Ectodermal cell (in vitro differentiated cells): Measurements from ENCODE around the gene SLC4A11.
"Not testable (repeated sequence)": the region's sequence is repeated elsewhere in the genome, so short reads cannot be mapped to it uniquely, and the experiment has no call there.

Experiments used
- H3K27ac ChIP-seq: 2 replicates; pipeline ENCODE4 v1.7.0; 2013; ENCODE audit warnings: mild to moderate bottlenecking, low read depth, low read length; ENCODE audit not compliant: insufficient read depth, poor library complexity, severe bottlenecking
- H3K27me3 ChIP-seq: 2 replicates; pipeline ENCODE4 v1.7.0; 2013; ENCODE audit warnings: mild to moderate bottlenecking, low read length; ENCODE audit not compliant: insufficient read depth, control insufficient read depth, poor library complexity, severe bottlenecking
- H3K36me3 ChIP-seq: one replicate; pipeline ENCODE4 v1.7.0; 2013; ENCODE audit warnings: low read length; ENCODE audit not compliant: control insufficient read depth, insufficient read depth
- H3K4me1 ChIP-seq: one replicate; pipeline ENCODE4 v1.7.0; 2013; ENCODE audit warnings: low read length; ENCODE audit not compliant: control insufficient read depth, insufficient read depth
- H3K4me3 ChIP-seq: 2 replicates; pipeline ENCODE4 v1.7.0; 2013; ENCODE audit warnings: low read depth, low read length, control low read depth; ENCODE audit not compliant: insufficient read depth
- H3K9me3 ChIP-seq: 2 replicates; pipeline ENCODE4 v1.7.0; 2013; ENCODE audit warnings: mild to moderate bottlenecking, low read length, moderate library complexity; ENCODE audit not compliant: control insufficient read depth
- WGBS, 2 experiments: methylation state at CpG; one replicate each; pipeline ENCODE4 v1.1.7; 2013; ENCODE audit warnings: missing lambda C conversion rate in 2 of 2; 5-methylcytosine and 5-hydroxymethylcytosine counted together

SLC4A11 gene

GRCh38 chr20:3189561-3190131, 49.3 kb downstream of the SLC4A11 start:
- Histone ChIP-seq H3K27ac (no peak overlapping the region), H3K4me1 (no peaks in the 10 kb centered on the region), H3K36me3 (peaks cover 28% of the 10 kb centered on the region), H3K27me3 (no peaks in the 10 kb centered on the region), H3K9me3 (no peaks in the 10 kb centered on the region), H3K4me3 (no peak overlapping the region)
- 92 to 94% methylated on average over 4 of the region's 4 CpGs for WGBS, 2 experiments

GRCh38 chr20:3188823-3189413, 50.1 kb downstream of the SLC4A11 start:
- H3K9me3 ChIP-seq, result no peaks in the 10 kb centered on the region
- no peak overlapping the region for H3K4me3 ChIP-seq
- 90 to 97% methylated on average over 3 of the region's 3 CpGs for WGBS, 2 experiments
- H3K27ac ChIP-seq, result no peak overlapping the region
- H3K27me3 ChIP-seq, result no peaks in the 10 kb centered on the region
- no peaks in the 10 kb centered on the region for H3K4me1 ChIP-seq
- H3K36me3 ChIP-seq, result peaks cover 21% of the 10 kb centered on the region

- WGBS, 2 experiments, result 95 to 97% methylated on average over 9 of the region's 9 CpGs
- not testable (repeated sequence) for H3K9me3 ChIP-seq, H3K27me3 ChIP-seq
Measured at GRCh38 chr20:3187861-3188260, 51.1 kb downstream of the SLC4A11 start.

GRCh38 chr20:3183896-3184612, 54.9 kb downstream of the SLC4A11 start:
- Histone ChIP-seq H3K4me3 (no peak overlapping the region), H3K27me3 (no peaks in the 10 kb centered on the region)
- 95 to 100% methylated on average over 2 to 3 of the region's 3 CpGs for WGBS, 2 experiments

More at GRCh38 chr20:3187861-3188260, 51.1 kb downstream of the SLC4A11 start:
- H3K4me3 ChIP-seq, H3K4me1 ChIP-seq, H3K27ac ChIP-seq: not testable (repeated sequence)
- H3K36me3 ChIP-seq, result peaks cover 15% of the 10 kb centered on the region

GRCh38 chr20:3182429-3182828, 56.6 kb downstream of the SLC4A11 start:
- 93 to 97% methylated on average over 5 of the region's 5 CpGs for WGBS, 2 experiments
- H3K36me3 ChIP-seq, H3K27ac ChIP-seq, H3K9me3 ChIP-seq, H3K4me1 ChIP-seq, H3K4me3 ChIP-seq, H3K27me3 ChIP-seq: not testable (repeated sequence)

More at GRCh38 chr20:3183896-3184612, 54.9 kb downstream of the SLC4A11 start:
- Histone ChIP-seq H3K27ac (no peak overlapping the region), H3K9me3 (no peaks in the 10 kb centered on the region), H3K4me1 (no peaks in the 10 kb centered on the region), H3K36me3 (no peaks in the 10 kb centered on the region)

GRCh38 chr20:3181270-3181669, 57.7 kb downstream of the SLC4A11 start:
- H3K36me3 ChIP-seq, result no peaks in the 10 kb centered on the region
- no peaks in the 10 kb centered on the region for H3K27me3 ChIP-seq
- no peak overlapping the region for H3K4me3 ChIP-seq
- H3K4me1 ChIP-seq, result no peaks in the 10 kb centered on the region
- no peak overlapping the region for H3K27ac ChIP-seq
- H3K9me3 ChIP-seq, result no peaks in the 10 kb centered on the region
- WGBS, 2 experiments, result 89 to 91% methylated on average over 5 of the region's 5 CpGs

DNA sequence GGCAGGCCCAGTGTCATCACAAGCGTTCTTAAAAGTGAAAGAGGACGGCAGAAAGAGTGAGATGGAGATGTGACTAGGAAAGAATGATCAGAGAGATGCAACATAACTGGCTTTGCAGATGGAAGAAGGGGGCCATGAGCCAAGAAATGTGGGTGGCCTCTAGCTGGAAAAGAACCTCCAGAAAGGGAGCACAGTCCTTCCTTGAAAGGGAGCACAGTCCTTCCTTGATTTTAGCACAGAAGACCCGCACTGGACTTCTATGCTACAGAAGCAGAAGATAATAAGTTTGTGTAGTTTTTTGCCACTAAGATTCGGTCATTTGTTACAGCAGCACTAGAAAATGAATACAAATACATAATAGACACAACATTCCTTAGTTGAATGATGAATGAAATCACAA, 58.7 kb downstream of the SLC4A11 start:
- no peak overlapping the region for H3K4me3 ChIP-seq
- WGBS, 2 experiments, result 75 to 77% methylated on average over 3 to 4 of the region's 4 CpGs
- H3K27me3 ChIP-seq, result no peaks in the 10 kb centered on the region
- H3K27ac ChIP-seq, result no peak overlapping the region
- peaks cover under 1% of the 10 kb centered on the region for H3K4me1 ChIP-seq
- H3K9me3 ChIP-seq, result no peaks in the 10 kb centered on the region
- H3K36me3 ChIP-seq, result no peaks in the 10 kb centered on the region

DNA sequence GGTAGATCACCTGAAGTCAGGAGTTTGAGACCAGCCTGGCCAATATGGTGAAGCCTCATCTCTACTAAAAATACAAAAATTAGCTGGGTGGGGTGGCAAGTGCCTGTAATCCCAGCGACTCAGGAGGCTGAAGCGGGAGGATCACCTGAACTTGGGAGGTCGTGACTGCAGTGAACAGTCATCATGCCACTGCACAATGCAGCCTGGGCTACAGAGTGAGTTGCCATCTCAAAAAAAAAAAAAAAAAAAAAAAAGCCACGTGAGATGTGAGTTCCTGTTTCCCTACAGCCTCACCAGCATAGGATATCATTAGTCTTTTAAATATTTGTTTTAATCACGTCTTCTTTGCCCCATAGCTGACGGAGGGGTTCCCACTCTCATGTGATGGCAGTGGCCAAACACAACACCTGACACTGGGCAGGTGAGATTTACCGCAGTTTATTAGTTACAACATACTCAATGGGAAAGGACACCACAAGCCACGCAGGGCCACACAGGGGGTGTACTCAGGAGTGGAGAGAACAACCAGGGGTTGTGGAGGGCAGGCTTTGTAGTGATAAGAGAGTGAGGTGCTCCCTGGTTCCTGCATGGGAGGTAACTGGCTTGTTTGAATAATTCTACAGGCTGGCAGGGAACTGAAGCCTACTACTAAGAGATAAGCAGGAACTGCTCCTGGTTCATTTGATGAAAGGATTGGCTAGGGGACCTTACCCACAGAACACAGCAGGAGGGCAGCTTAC, 61.1 kb downstream of the SLC4A11 start:
- Histone ChIP-seq H3K36me3 (no peaks in the 10 kb centered on the region), H3K4me3 (no peak overlapping the region), H3K27me3 (no peaks in the 10 kb centered on the region), H3K4me1 (peaks cover 6% of the 10 kb centered on the region), H3K27ac (no peak overlapping the region), H3K9me3 (no peaks in the 10 kb centered on the region)
- 89 to 91% methylated on average over 7 to 8 of the region's 8 CpGs for WGBS, 2 experiments
